SK-MEL-5 (cell line): ENCODE results near the gene PLAGL2. TPM values are rescaled to one million over a fixed set of nuclear protein-coding genes. Genes with fewer than 3 reads are reported as not detected.

ENCODE experiments used
- DNase-seq: peaks from one replicate; pipeline ENCODE4 v3.0.0-alpha.2; 2016; ENCODE audit warnings: low read depth, low spot score
- in situ Hi-C: cut with HindIII; loops from 2 replicates; pipeline ENCODE4 v1.10.0; 2016; ENCODE audit warnings: low sequenced_read_pairs, high pct_unique_total_duplicates, low pct_unique_long_range_greater_than_20kb
- total RNA-seq: library from RNA; depleted of rRNA; stranded (reverse); fragments of >200 nt; shearing (Covaris generic); gene quantifications from 2 replicates; pipeline ENCODE4 v1.2.3, GENCODE V29; 2014

PLAGL2 gene
- total RNA-seq, 1 experiment from 2014 or later: 4.1 TPM

DNA sequence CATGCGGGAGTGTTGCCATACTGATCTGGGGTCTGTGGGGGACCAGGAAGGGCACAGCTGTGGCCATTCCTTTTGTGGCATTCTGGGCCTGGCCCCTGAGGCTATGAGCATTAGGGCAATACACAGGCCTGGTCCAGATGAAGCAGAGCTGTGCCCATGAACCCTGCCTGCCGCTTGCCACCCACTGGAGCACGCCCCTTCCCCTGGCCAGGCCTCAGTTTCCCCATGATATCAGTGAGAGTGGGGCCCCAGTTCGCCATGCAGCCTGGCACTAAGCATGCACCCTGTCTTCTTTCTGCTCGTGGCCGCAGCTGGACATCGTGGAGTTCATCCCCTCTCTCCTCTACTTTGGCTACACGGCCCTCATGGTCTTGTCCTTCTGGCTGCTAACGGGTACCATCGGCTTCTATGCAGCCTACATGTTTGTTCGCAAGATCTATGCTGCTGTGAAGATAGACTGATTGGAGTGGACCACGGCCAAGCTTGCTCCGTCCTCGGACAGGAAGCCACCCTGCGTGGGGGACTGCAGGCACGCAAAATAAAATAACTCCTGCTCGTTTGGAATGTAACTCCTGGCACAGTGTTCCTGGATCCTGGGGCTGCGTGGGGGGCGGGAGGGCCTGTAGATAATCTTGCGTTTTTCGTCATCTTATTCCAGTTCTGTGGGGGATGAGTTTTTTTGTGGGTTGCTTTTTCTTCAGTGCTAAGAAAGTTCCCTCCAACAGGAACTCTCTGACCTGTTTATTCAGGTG is 42.4 kb downstream of the PLAGL2 start:
- no peak for DNase-seq
- in situ Hi-C loops: no loop called here

- DNase-seq: no peak
- in situ Hi-C loops: no loop called here
Measured at GRCh38 chr20:32163951-32164350, 43.6 kb downstream of the PLAGL2 start.

- in situ Hi-C loops: no loop called here
- DNase-seq: no peak
Measured at GRCh38 chr20:32162351-32162750, 45.2 kb downstream of the PLAGL2 start.

- DNase-seq: no peak
- in situ Hi-C loops: no loop called here
Measured at GRCh38 chr20:32160341-32160740, 47.2 kb downstream of the PLAGL2 start.

GRCh38 chr20:32159766-32160221 is 47.7 kb downstream of the PLAGL2 start:
- DNase-seq: no peak
- in situ Hi-C loops: no loop called here

DNA sequence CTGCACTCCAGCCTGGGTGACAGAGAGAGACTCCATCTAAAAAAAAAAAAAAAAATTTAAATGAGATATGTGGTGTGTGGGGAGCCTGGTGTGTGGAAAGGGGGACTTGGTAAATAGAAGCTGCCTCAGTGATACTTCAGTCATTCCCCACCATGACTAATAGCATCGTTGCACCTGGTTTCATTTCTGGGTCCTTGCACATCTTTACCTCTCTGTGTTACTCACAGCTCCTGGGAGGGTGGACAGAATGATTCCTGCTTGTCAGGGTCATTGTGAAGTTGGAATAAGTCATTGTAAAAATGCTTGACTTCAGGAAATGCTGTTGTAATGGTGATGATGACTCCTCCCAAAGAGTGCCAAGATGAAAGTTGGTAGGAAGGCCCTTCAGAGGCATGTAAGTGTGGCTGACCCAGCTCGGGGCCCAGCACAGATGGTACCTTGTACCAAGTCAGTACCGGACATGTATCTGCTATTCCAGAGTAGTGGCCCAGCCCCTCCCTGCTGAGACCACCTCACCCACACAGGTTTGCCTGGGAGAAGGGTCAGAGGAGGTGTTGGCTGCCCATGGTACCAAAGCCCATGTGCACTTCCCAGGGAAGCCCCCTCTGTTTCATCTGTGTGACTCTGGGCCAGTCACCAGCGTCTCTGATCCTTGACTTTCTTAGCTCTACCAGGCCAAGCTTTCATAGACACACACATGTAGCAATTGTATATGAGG is 48.4 kb downstream of the PLAGL2 start:
- no peak for DNase-seq
- in situ Hi-C loops: no loop called here

GRCh38 chr20:32158351-32158750 is 49.2 kb downstream of the PLAGL2 start:
- in situ Hi-C loops: no loop called here

DNA sequence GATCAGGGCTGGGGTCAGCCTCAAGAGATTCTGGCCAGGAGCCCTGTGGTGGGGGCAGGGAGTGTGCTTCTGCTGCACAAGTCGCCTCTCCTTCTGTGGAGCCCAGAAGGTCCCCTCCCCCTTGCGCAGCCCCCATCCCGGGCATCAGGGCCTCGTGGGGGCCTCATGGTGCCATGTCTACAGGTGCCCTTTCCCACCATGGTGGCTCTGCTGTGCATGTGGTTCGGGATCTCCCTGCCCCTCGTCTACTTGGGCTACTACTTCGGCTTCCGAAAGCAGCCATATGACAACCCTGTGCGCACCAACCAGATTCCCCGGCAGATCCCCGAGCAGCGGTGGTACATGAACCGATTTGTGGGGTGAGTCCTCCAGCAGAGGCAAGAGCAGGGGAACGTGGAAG is 49.9 kb downstream of the PLAGL2 start:
- DNase-seq: no peak
- in situ Hi-C loops: no loop called here

More at GRCh38 chr20:32158351-32158750, 49.2 kb downstream of the PLAGL2 start:
- DNase-seq: no peak

- in situ Hi-C loops: no loop called here
- DNase-seq: peak; percentile 53
Measured at GRCh38 chr20:32155017-32155981, 52.2 kb downstream of the PLAGL2 start.

GRCh38 chr20:32153771-32154170 is 53.8 kb downstream of the PLAGL2 start:
- in situ Hi-C loops: no loop called here
- DNase-seq: no peak

GRCh38 chr20:32153156-32153665 is 54.3 kb downstream of the PLAGL2 start:
- DNase-seq: no peak
- in situ Hi-C loops: no loop called here

GRCh38 chr20:32152421-32153155 is 55.0 kb downstream of the PLAGL2 start:
- in situ Hi-C loops: no loop called here
- DNase-seq: no peak

DNA sequence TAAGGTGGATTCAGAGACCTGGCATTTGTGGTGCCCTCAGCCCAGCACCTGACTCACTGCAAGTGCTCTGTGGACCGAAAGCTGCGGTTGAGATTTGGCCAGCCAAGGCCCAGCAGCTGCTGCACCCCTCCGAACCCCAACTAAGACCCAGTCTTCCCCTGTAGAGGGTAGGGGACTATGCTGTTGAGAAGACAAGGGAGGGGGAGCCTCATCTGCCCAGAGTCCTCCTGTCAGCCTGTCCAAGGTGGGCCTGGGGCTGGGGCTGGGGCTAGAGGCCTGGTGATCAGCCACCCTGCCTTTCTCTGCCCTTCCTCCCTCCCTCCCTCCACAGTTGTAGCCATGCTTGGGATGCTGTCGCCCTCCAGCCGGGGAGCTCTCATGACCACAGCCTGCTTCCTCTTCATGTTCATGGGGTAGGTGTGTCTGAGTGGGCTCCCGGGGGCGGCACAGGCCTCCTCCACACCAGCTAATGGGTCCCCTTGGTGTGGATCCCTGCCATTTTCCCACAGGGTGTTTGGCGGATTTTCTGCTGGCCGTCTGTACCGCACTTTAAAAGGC is 57.2 kb downstream of the PLAGL2 start:
- in situ Hi-C loops: no loop called here

DNA sequence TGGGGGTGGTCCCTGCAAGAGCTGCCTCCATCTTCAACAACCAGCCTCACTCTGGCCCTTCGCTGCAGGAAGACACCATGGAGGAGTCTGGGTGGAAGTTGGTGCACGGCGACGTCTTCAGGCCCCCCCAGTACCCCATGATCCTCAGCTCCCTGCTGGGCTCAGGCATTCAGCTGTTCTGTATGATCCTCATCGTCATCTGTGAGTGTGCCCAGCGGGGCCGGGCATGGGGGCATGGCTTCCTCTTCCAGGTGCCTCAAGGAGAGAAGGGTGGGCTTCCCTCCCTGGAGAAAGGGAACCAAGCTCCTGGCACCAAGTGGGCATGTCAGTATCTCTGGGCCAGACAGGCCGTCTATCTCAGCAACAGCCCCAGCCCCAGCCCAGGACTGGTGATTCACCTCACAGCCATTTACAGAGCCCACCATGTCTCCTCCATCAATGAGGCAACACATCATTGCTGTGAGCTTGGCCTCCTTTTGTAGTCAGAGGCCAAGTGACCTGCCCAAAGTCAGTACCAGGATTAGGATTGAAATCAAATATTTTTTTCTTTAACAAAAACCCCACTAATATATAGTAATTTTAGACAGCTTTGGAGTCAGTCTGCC is 57.9 kb downstream of the PLAGL2 start:
- no peak for DNase-seq
- in situ Hi-C loops: no loop called here

More for the DNA sequence above, 57.2 kb downstream of the PLAGL2 start:
- DNase-seq: no peak

GRCh38 chr20:32144898-32145662 is 62.5 kb downstream of the PLAGL2 start:
- in situ Hi-C loops: no loop called here
- DNase-seq: no peak

DNA sequence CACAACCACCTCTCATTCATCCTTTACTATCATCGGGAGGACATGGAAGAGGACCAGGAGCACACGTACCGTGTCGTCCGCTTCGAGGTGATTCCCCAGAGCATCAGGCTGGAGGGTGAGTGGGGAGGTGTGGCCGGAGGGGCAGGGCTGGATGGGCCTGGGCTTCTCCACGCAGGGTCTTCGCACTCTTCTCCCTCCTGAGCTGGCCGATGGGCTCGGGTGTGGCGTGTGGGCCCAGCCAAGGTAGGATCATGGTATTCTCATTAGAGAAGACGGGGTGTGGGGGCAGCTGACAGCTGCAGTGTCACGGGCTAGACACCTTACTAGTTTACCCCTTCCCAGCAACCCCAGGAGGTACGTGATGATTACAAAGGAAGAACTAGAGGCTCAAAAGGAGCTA is 64.6 kb downstream of the PLAGL2 start:
- in situ Hi-C loops: no loop called here
- DNase-seq: no peak
